WTC11 (cell line): ENCODE data around the gene RASSF1. TPM values are rescaled to one million over a fixed set of nuclear protein-coding genes. Genes with fewer than 3 reads are reported as not detected.

ENCODE experiments used
- ATAC-seq: fragments of 200-7000 bp; cut with Tn5 transposase; 2 replicates; pipeline ENCODE4 v1.10.0; 2021; ENCODE audit warnings: mild to moderate bottlenecking, moderate library complexity
- CTCF ChIA-PET: fragments of 300-600 bp; sonication (Branson Sonifier 250); formaldehyde crosslinking; loops from one replicate; lab custom pipeline; 2021; ENCODE audit warnings: antibody characterized with exemption; lab: Charles Lee
- POLR2A ChIA-PET: fragments of 350-600 bp; sonication (Branson Sonifier 250); formaldehyde crosslinking; loops from one replicate; lab custom pipeline; 2021; ENCODE audit warnings: antibody characterized with exemption; lab: Charles Lee
- DNase-seq: peaks from one replicate; pipeline ENCODE4 v3.0.0; 2021; ENCODE audit warnings: low spot score
- H3K27ac Mint-ChIP-seq: 2 replicates; pipeline ENCODE4 v1.8.0; 2021; ENCODE audit warnings: mixed read lengths
- H3K27me3 Mint-ChIP-seq: 2 replicates; pipeline ENCODE4 v1.8.0; 2021; ENCODE audit warnings: low read depth, mild to moderate bottlenecking, moderate library complexity, mixed read lengths
- H3K36me3 Mint-ChIP-seq: 2 replicates; pipeline ENCODE4 v1.8.0; 2021; ENCODE audit warnings: mixed read lengths
- H3K4me1 Mint-ChIP-seq: 2 replicates; pipeline ENCODE4 v1.8.0; 2022; ENCODE audit warnings: mixed read lengths
- H3K4me3 Mint-ChIP-seq: 2 replicates; pipeline ENCODE4 v1.8.0; 2021; ENCODE audit warnings: mild to moderate bottlenecking, moderate library complexity, mixed read lengths
- H3K9me3 Mint-ChIP-seq: 2 replicates; pipeline ENCODE4 v1.8.0; 2021; ENCODE audit warnings: mixed read lengths
- AFF4 ChIP-seq: sonication (generic); formaldehyde crosslinking; IDR thresholded peaks from 2 replicates; pipeline ENCODE4 v1.8.1; 2023; ENCODE audit warnings: mild to moderate bottlenecking, missing genetic modification reagents, borderline replicate concordance
- AR ChIP-seq: fragments of 250-450 bp; sonication (Bioruptor Pico); IDR thresholded peaks from 2 replicates; pipeline ENCODE4 v1.9.0; 2021; ENCODE audit warnings: mild to moderate bottlenecking
- CREB1 ChIP-seq: sonication (generic); formaldehyde crosslinking; IDR thresholded peaks from 2 replicates; pipeline ENCODE4 v1.8.0; 2023; ENCODE audit warnings: mild to moderate bottlenecking, missing genetic modification reagents
- EMX1 ChIP-seq: fragments of 250-450 bp; sonication (Bioruptor Pico); IDR thresholded peaks from 2 replicates; pipeline ENCODE4 v1.8.0; 2021; ENCODE audit warnings: mild to moderate bottlenecking
- ESRRA ChIP-seq: sonication (generic); formaldehyde crosslinking; IDR thresholded peaks from 2 replicates; pipeline ENCODE4 v1.8.1; 2022; ENCODE audit warnings: mild to moderate bottlenecking, missing genetic modification reagents, borderline replicate concordance
- FOXJ3 ChIP-seq: sonication (generic); formaldehyde crosslinking; IDR thresholded peaks from 2 replicates; pipeline ENCODE4 v1.9.0; 2021; ENCODE audit warnings: missing genetic modification reagents, mild to moderate bottlenecking, borderline replicate concordance
- FOXP4 ChIP-seq: sonication (generic); formaldehyde crosslinking; IDR thresholded peaks from 2 replicates; pipeline ENCODE4 v1.8.0; 2022; ENCODE audit warnings: mild to moderate bottlenecking, missing genetic modification reagents
- GABPB1 ChIP-seq: sonication (generic); formaldehyde crosslinking; IDR thresholded peaks from 2 replicates; pipeline ENCODE4 v1.8.1; 2023; ENCODE audit warnings: mild to moderate bottlenecking, missing genetic modification reagents
- HMGA2 ChIP-seq: fragments of 250-450 bp; sonication (Bioruptor Pico); IDR thresholded peaks from 2 replicates; pipeline ENCODE4 v1.4.0; 2021; ENCODE audit warnings: mild to moderate bottlenecking, moderate library complexity
- NFE2L1 ChIP-seq: sonication (generic); formaldehyde crosslinking; IDR thresholded peaks from 2 replicates; pipeline ENCODE4 v1.8.1; 2023; ENCODE audit warnings: missing genetic modification reagents
- NR1H2 ChIP-seq: sonication (generic); formaldehyde crosslinking; IDR thresholded peaks from 2 replicates; pipeline ENCODE4 v1.9.0; 2021; ENCODE audit warnings: mild to moderate bottlenecking, moderate library complexity, missing genetic modification reagents
- PRRX2 ChIP-seq: fragments of 250-450 bp; sonication (Bioruptor Pico); IDR thresholded peaks from 2 replicates; pipeline ENCODE4 v1.8.0; 2021; ENCODE audit warnings: mild to moderate bottlenecking
- SMAD3 ChIP-seq: sonication (generic); formaldehyde crosslinking; IDR thresholded peaks from 2 replicates; pipeline ENCODE4 v1.8.0; 2022; ENCODE audit warnings: missing genetic modification reagents, mild to moderate bottlenecking, borderline replicate concordance
- USF1 ChIP-seq: sonication (generic); formaldehyde crosslinking; IDR thresholded peaks from 2 replicates; pipeline ENCODE4 v1.8.0; 2022; ENCODE audit warnings: mild to moderate bottlenecking, missing genetic modification reagents
- USF2 ChIP-seq: sonication (generic); formaldehyde crosslinking; IDR thresholded peaks from 2 replicates; pipeline ENCODE4 v1.8.1; 2023; ENCODE audit warnings: mild to moderate bottlenecking, missing genetic modification reagents, moderate library complexity
- ZMAT4 ChIP-seq: fragments of 250-450 bp; sonication (Bioruptor Pico); IDR thresholded peaks from 2 replicates; pipeline ENCODE4 v1.9.0; 2021; ENCODE audit warnings: mild to moderate bottlenecking
- ZNF121 ChIP-seq: sonication (generic); formaldehyde crosslinking; IDR thresholded peaks from 2 replicates; pipeline ENCODE4 v1.8.0; 2023; ENCODE audit warnings: missing genetic modification reagents
- ZNF416 ChIP-seq: fragments of 250-450 bp; sonication (Bioruptor Pico); IDR thresholded peaks from 2 replicates; pipeline ENCODE4 v1.9.0; 2021; ENCODE audit warnings: mild to moderate bottlenecking, inconsistent platforms
- total RNA-seq: library from RNA; stranded (reverse); gene quantifications from 3 replicates; pipeline ENCODE4 v1.2.3, GENCODE V29; 2021

The RASSF1 gene
- total RNA-seq, 1 experiment from 2014 or later, result 14.5 TPM

GRCh38 chr3:50297384-50297775, 43.3 kb downstream of the RASSF1 start:
- TF ChIP-seq SMAD3, result no peak
- no peak for TF ChIP-seq AFF4 (CRISPR knock-in tag)
- no peak for TF ChIP-seq PRRX2 (CRISPR knock-in tag)
- TF ChIP-seq FOXP4 (CRISPR knock-in tag), result no peak
- H3K27me3 Mint-ChIP-seq, result no peaks in the 10 kb centered on the region; the same call in 1 of the 2 replicates
- POLR2A ChIA-PET, result no interaction called here

GRCh38 chr3:50296721-50297383, 43.8 kb downstream of the RASSF1 start:
- H3K4me3 Mint-ChIP-seq, result no peak overlapping the region
- POLR2A ChIA-PET, result no interaction called here
- CTCF ChIA-PET, result interaction anchor here (0.7 to 1.3 kb wide), 2 partner anchors 37 to 50 kb away, joined by 3 to 5 read pairs; no protein-coding TSS in a partner anchor

More at GRCh38 chr3:50297384-50297775, 43.3 kb downstream of the RASSF1 start:
- Mint-ChIP-seq H3K4me1 (peaks cover 18% of the 10 kb centered on the region), H3K27ac (no peak overlapping the region), H3K9me3 (no peaks in the 10 kb centered on the region), H3K36me3 (no peaks in the 10 kb centered on the region), H3K4me3 (no peak overlapping the region)
- ATAC-seq (no peak), DNase-seq (no peak)
- CTCF ChIA-PET, result interaction anchor here (0.7 to 1.3 kb wide), 2 partner anchors 37 to 51 kb away, joined by 3 to 5 read pairs; no protein-coding TSS in a partner anchor

More at GRCh38 chr3:50296721-50297383, 43.8 kb downstream of the RASSF1 start:
- H3K27me3 Mint-ChIP-seq, result no peaks in the 10 kb centered on the region; the same call in 1 of the 2 replicates
- no peak for ATAC-seq
- TF ChIP-seq EMX1 (CRISPR knock-in tag) (no peak), CREB1 (CRISPR knock-in tag) (no peak), ESRRA (no peak), NR1H2 (CRISPR knock-in tag) (no peak), AR (CRISPR knock-in tag) (no peak), GABPB1 (CRISPR knock-in tag) (no peak), ZNF121 (CRISPR knock-in tag) (no peak), NFE2L1 (CRISPR knock-in tag) (no peak), ZMAT4 (CRISPR knock-in tag) (no peak), USF1 (CRISPR knock-in tag) (no peak), HMGA2 (CRISPR knock-in tag) (no peak), ZNF416 (CRISPR knock-in tag) (no peak), USF2 (no peak), FOXJ3 (no peak)
- no peaks in the 10 kb centered on the region for H3K36me3 Mint-ChIP-seq
- no peak overlapping the region for H3K27ac Mint-ChIP-seq
- H3K4me1 Mint-ChIP-seq, result peaks cover 18% of the 10 kb centered on the region
- H3K9me3 Mint-ChIP-seq, result no peaks in the 10 kb centered on the region
- no peak for DNase-seq
